GM20000 (cell line): Measurements from ENCODE around the gene PPP1R13L.
A peak's percentile ranks its signal among the peaks of the same experiment; 100 is the strongest.

Source experiments
- DNase-seq: peaks from one replicate; pipeline ENCODE4 v3.0.0; 2012; ENCODE audit warnings: low spot score
- TF ChIP-seq, protein P1 (sequence below): IDR thresholded peaks from 2 replicates; pipeline ENCODE4 v1.5.1; 2012; ENCODE audit warnings: mild to moderate bottlenecking, control low read depth; ENCODE audit errors: extremely low read depth, missing control alignments

The PPP1R13L gene

GRCh38 chr19:45370410-45371204 is 34.3 kb downstream of the PPP1R13L start, which contains the start of gene ERCC2:
Gene ERCC2 (minus strand): TSS chr19:45370573. CDS start chr19:45370540, 33 bp downstream.
- DNase-seq: peak; percentile 100
- TF ChIP-seq, protein P1, sequence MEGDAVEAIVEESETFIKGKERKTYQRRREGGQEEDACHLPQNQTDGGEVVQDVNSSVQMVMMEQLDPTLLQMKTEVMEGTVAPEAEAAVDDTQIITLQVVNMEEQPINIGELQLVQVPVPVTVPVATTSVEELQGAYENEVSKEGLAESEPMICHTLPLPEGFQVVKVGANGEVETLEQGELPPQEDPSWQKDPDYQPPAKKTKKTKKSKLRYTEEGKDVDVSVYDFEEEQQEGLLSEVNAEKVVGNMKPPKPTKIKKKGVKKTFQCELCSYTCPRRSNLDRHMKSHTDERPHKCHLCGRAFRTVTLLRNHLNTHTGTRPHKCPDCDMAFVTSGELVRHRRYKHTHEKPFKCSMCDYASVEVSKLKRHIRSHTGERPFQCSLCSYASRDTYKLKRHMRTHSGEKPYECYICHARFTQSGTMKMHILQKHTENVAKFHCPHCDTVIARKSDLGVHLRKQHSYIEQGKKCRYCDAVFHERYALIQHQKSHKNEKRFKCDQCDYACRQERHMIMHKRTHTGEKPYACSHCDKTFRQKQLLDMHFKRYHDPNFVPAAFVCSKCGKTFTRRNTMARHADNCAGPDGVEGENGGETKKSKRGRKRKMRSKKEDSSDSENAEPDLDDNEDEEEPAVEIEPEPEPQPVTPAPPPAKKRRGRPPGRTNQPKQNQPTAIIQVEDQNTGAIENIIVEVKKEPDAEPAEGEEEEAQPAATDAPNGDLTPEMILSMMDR: no peak

GRCh38 chr19:45368737-45369340 is 36.0 kb downstream of the PPP1R13L start:
- TF ChIP-seq, protein P1: no peak
- no peak for DNase-seq

- DNase-seq: no peak
- TF ChIP-seq, protein P1: no peak
Measured at GRCh38 chr19:45368127-45368526, 36.7 kb downstream of the PPP1R13L start.

DNA sequence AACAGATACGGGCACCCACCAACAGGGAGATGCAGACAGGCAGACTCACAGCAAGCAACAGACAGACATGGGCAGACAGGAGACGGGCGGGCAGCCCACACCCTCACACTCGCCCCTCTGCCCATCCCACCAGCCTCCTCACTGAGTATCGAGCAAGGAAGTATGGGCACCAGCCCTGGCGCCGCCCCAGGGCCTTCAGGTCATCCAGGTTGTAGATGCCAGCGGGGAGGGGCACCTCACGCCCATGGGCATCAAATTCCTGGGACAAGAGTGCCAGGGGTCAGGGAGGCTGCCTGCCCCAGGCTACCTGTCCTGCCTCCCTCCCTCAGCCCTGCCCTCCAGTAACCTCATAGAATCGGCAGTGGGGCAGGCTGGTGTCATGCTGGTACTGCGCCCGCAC is 40.2 kb downstream of the PPP1R13L start:
- TF ChIP-seq, protein P1: no peak
- DNase-seq: no peak

- no peak for DNase-seq
- TF ChIP-seq, protein P1: no peak
Measured at GRCh38 chr19:45363861-45364459, 40.9 kb downstream of the PPP1R13L start.

DNA sequence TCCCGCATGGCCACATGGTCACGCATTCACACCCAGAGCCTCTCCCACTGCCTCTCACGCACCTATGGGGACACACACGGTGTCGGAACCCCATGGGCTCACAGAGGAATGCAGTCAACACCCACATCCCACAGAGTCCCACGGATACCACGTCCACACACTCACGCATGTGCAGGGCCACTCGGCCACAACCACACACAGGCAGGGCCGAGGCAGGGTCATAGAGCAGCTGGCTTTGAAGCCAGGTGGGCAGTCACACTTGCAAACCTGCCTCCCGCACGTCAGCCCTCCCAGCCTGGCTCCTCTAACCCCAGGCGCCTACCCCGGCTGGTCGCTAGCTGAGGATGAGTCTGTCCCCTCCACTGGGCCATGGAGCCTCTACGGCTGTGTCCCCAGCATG is 42.6 kb downstream of the PPP1R13L start:
- TF ChIP-seq, protein P1: no peak
- DNase-seq: no peak

- TF ChIP-seq, protein P1: no peak
Measured at GRCh38 chr19:45361608-45362007, 43.3 kb downstream of the PPP1R13L start.

More at GRCh38 chr19:45361608-45362007, 43.3 kb downstream of the PPP1R13L start:
- DNase-seq: no peak
